AG09309 (cell line): Measurements from ENCODE around the gene ATP6V0D1.
A peak's percentile ranks its signal among the peaks of the same experiment; 100 is the strongest.

Source experiments
- DNase-seq: peaks from one replicate; pipeline ENCODE4 v3.0.0-alpha.2; 2010; ENCODE audit warnings: low read depth
- H3K4me3 ChIP-seq: 2 replicates; pipeline ENCODE4 v1.5.1; 2011; ENCODE audit warnings: mild to moderate bottlenecking, low read depth, low read length, moderate library complexity; ENCODE audit not compliant: control insufficient read depth
- TF ChIP-seq, protein P1 (sequence below): IDR thresholded peaks from 2 replicates; pipeline ENCODE4 v1.5.1; 2011; ENCODE audit warnings: mild to moderate bottlenecking, low read depth, low read length, inconsistent platforms; ENCODE audit not compliant: insufficient read depth, control insufficient read depth; ENCODE audit errors: missing control alignments

The ATP6V0D1 gene

DNA sequence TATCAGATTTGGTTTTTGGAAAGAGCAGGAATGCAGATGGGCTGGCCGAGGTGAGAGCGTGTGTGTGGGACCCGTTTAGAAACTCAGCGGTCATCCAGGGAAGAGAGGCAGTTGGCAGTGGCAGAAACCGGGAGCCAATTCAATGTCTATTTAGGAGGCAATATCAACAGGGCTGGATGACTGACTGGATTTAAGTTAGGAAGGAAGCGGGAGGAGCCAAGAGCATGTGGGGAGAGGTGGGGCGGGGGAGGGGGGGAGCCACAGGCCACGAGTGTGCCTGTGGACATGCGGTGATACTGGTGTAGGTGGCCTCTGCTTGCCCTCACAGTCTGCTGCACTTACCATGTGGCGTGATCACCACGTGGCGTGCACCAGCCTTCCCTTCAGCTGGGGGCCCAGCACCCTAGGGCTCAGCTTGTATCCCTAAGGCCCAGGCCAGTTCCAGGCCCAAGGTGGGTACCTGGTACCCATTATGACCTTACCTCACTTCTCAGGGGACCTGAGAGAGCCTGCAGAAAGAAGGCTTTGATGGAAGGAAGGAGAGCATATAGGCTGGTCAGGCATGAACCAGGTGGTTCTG lies 76.9 kb downstream of the ATP6V0D1 start:
- DNase-seq, result no peak
- TF ChIP-seq, protein P1, sequence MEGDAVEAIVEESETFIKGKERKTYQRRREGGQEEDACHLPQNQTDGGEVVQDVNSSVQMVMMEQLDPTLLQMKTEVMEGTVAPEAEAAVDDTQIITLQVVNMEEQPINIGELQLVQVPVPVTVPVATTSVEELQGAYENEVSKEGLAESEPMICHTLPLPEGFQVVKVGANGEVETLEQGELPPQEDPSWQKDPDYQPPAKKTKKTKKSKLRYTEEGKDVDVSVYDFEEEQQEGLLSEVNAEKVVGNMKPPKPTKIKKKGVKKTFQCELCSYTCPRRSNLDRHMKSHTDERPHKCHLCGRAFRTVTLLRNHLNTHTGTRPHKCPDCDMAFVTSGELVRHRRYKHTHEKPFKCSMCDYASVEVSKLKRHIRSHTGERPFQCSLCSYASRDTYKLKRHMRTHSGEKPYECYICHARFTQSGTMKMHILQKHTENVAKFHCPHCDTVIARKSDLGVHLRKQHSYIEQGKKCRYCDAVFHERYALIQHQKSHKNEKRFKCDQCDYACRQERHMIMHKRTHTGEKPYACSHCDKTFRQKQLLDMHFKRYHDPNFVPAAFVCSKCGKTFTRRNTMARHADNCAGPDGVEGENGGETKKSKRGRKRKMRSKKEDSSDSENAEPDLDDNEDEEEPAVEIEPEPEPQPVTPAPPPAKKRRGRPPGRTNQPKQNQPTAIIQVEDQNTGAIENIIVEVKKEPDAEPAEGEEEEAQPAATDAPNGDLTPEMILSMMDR, result no peak
- no peak overlapping the region for H3K4me3 ChIP-seq

DNA sequence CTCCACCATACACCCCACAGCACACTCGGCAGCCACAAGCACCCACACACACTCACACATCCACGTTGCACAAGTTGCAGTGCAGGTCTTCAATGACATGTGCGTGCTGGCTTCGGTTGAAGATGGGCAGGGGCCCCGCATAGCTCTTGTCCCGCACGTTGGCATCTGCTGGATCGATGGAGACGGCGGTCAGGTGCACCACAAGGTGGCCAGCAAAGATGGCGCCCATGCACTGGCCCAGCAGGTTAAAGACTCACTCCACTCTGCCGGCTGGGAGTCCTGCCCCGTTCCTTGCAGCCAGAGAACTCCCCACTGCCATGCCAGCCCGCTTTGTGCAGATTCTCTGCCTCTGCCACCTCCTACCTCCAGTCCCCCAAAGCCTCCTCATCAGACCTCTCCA lies 80.1 kb downstream of the ATP6V0D1 start:
- DNase-seq, result no peak
- no peak overlapping the region for H3K4me3 ChIP-seq
- TF ChIP-seq, protein P1, result no peak

DNA sequence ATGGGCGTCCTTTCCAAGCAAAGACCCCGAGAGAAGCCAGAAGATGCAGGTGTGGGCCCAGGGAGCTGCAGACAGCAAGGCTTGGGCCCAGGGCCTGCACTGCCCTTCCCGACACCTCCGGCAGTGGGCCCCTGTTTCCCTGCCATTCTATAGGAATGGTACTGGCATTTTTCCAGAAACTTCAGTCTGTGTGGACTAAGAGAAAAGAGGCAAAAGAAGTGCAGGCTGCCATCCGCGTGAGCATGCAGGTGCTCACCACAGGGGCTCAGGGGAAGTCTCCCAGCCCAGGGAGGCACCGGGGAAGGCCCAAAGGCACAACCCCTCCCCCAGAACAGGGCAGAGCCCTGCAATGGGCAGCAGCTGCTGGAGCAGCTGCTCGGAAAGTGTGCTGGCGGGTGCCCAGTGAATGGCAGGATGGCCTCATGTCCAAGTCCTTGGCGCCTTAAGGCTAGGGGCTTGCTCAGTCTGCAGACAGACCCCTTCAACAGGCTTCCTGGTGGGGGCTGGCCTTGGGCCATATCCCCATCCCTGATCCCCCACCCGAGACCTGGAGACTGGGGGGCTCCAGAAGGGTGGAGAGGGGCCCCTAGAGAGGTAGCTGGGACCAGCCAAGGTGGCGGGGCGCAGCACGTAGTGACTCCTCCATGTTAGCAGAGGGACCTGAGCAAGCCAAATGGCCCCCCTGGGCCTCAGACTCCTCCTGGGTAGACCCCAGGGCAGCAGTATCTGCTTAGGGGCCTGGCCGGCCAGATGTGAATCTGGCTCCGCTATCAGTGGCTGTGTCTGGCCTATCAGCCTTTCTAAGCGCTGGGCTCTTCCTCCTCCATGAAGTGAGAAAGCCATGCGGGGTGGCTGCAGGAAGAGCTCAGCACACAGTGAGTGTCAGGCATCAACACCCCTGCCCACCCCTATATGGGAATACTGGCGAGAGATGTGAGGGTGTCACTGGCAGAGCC lies 80.9 kb downstream of the ATP6V0D1 start:
- TF ChIP-seq, protein P1, result no peak
- no peak for DNase-seq
- no peak overlapping the region for H3K4me3 ChIP-seq

DNA sequence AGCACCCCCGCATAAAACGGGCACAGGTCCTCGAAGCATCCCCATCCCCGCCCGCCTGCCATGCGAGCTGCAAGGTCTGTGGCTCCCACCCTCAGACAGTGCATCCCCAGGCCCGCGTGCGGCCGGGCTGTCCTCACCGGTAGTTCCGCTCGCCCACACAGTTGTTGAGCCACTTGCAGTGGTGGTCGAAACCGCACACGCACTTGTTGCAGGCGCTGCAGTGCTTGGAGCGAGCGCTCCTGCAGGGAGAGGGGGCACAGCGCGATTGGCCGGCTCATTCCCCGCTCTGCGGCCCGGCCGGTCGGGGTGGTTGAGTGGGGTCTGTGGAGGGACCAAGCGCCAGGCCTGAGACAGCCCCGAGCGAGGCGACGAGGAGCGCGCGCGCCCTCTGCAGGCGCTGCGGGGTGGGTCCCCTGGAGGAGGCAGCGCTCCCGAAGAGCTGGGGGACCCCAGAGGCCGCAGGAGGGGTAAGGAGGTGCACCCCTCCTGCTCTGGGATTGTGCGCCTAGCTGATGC lies 81.7 kb downstream of the ATP6V0D1 start:
- no peak overlapping the region for H3K4me3 ChIP-seq
- DNase-seq, result no peak
- TF ChIP-seq, protein P1, result peak; percentile 43

DNA sequence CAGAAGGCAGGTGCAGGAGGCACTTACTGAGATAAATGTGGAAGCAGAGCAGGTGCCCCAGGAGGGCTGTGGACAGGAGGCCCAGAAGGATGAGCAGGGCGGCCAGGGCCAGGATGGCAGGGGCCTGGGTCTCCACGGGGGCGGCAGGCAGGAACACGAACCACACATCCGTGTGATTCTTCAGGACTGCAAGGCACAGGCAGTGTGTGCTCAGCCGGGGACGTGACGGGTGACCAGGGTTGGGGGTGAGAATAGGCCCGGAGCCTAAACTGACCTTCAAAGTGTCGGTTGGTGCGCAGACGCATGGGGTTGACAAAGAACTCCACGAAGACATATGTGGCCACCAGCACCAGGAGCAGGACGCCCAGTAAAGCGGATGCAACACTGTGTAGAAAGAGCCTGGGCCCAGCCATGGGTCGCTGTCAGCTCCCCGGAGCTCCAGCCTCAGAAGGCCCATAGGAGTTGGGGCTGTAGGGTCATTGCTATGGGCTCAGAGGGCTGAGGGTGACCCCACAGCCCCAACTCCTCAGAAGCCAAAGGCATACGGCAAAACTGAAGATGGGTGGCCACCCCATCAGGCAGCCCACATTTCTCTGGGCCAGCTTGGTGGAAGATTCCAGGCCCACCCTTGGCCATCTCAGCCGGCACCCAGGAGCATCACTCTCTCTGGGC lies 82.3 kb downstream of the ATP6V0D1 start:
- DNase-seq, result no peak
- TF ChIP-seq, protein P1, result no peak
- no peak overlapping the region for H3K4me3 ChIP-seq

DNA sequence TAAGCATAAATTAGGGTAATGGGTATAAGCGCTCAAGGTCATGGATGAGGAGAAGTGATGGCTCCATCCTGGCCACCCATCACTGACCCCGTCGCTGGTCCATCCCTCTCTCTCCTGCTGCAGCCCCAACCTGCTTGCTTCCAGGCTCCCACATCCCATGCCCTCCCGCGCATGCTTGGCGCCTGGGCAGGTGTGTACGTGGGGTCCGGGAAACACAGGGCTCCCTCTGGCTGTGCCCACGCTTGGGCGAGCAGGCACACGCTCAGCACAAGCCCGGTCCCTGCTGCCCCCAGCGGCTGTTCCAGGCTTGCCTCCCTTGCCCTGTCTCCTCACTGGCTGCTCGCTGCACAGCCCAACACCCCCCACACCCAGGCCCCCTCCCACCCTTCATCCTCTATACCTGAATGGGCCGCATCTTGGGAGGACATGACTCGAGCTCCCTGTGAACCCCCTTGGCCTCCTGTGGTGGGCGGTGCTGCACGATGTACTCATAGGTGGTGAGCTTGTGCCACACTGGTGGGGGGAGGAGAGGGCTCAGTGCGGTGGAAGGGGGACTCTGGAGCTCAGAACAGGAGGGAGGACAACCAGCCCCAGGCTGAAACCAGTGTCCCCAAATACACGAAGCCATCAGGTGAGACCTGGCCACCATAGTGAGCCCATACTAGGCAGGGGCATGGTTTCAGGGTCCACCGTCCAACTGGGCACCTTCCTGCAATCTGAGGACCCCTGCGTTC lies 83.0 kb downstream of the ATP6V0D1 start:
- no peak overlapping the region for H3K4me3 ChIP-seq
- DNase-seq, result no peak
- TF ChIP-seq, protein P1, result no peak
